GM12892 (cell line): ENCODE measurements around the gene ORC2.

Experiments used
- POLR2A ChIP-seq: IDR thresholded peaks from 2 replicates; pipeline ENCODE4 v1.6.1; 2011; ENCODE audit warnings: low read depth, low read length, control low read depth
- TAF1 ChIP-seq: IDR thresholded peaks from 2 replicates; pipeline ENCODE4 v1.6.1; 2011; ENCODE audit warnings: low read depth, mild to moderate bottlenecking, control low read depth, low read length, borderline replicate concordance

DNA sequence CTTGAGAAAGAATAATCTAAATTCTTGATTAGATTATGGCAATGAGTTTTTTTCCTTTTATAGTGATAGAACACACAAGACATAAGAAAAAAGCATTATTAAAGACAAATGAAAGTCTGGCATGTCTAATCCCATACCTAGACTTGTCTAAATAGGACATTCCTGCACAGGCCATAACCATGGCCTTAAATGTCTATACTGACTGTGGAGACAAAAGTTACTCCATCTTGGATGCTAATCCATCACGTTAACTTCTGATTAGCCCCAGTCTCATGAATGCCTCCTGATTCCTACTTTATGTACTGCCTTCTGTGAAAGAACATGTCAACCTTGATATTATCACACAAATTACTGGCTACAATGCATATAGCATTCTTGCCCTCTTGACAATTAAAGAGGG lies 23.6 kb downstream of the ORC2 start:
- TF ChIP-seq TAF1 (no peak), POLR2A (no peak)
